GM21619 (cell line): ENCODE measurements around the gene DUSP11.
"Not testable (repeated sequence)": the region's sequence is repeated elsewhere in the genome, so short reads cannot be mapped to it uniquely, and the experiment has no call there.

ENCODE experiments used
- ATAC-seq: cut with Tn5 transposase; IDR thresholded peaks from one replicate; pipeline ENCODE4 v1.9.1; 2021; ENCODE audit not compliant: unreplicated experiment

Gene DUSP11

GRCh38 chr2:73776381-73776780 lies 3.5 kb downstream of the DUSP11 start:
- no peak for ATAC-seq

GRCh38 chr2:73772819-73773218 lies 7.1 kb downstream of the DUSP11 start:
- ATAC-seq = no peak

DNA sequence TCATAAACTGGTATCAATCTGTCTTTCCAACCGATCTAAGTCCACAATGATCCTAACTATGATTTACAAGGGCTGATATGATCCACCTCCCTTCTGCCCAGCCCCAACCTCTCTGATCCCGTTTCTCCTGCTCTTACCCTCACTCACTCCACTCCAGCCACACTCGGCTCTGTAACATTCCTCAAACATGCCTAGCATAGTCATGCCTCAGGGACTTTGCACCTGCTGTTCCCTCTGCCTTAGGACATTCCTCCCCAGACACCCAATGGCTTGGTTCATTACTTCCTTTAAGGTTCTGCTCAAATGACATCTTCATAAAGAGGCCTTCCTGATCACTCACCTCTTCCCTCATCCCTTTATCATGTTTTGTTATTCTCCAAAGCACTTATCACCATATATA lies 9.2 kb downstream of the DUSP11 start:
- ATAC-seq = no peak

DNA sequence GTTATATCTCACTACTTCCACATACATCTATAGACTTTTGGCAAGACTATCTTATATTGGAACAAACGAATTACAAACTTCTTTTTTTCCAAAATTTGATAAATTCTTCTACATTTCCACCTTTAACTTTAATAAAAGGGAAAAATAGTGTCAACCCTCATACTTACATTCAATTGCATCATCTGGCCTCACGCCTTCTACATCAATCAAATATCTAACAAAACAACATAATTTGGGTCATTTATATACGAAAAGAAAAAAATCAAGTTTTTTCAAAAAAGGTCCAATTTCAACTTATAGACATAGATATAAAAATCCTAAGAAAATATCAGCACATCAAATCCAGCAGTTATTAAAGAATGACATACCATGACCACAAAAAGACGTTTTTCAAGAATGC lies 12.9 kb downstream of the DUSP11 start:
- no peak for ATAC-seq

GRCh38 chr2:73766349-73766748 lies 13.6 kb downstream of the DUSP11 start:
- ATAC-seq = no peak

DNA sequence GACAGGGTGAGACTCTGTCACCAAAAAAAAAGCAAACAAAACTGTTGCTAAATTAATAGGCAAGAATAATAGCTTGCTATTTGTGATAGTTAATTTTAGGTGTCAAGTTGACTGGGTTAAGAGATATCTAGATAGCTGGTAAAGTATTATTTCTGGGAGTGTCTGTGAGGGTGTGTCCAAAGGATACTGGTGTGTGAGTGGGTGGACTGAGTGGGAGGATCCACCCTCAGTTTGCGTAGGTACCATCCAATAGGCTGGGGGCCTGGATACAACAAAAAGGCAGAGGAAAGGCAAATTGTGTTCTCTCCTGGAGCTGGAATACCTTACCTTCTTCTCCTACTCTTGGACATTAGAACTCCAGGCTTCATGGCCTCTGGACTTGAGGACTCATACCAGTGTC lies 15.0 kb downstream of the DUSP11 start:
- no peak for ATAC-seq

GRCh38 chr2:73762571-73762970 lies 17.3 kb downstream of the DUSP11 start:
- no peak for ATAC-seq

DNA sequence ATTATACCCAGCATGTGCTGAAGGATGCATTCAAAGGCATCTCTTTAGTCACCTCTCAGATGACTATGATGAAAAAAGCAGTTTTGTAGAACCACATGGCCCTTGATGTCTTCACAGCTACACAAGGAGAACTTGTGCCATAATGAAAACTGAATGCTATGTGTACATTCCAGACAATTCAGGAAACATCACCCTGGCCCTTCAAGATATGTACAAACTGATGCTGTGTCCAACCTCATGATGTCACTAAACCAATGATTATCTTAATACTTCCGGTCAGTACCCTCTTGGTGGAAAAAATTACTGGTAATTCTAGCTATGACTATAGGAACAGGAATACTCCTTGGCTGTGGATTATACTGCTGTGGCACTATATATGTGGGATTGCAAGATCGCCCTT lies 20.0 kb downstream of the DUSP11 start:
- ATAC-seq = no peak

DNA sequence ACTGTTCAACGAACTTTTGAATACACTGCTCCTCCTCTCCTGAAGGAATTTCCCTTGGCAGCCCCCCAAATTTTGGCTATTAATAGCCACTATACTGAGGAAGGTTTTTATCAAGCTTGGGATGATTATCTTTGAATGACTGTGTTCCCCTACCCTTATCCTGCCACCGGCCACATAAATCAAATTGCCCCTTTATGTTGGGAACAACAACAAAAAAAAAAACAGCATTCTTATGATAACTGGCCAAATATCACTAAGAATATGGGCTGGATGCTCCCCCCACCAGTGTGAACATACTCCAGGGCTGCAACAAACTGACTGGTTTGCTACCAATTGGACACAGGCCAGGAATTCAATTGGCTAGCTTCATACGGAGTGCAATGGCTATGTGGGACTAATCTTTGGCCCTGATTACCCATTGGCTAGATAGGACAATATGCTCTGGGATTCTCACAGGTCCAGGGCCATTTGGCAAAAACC lies 20.6 kb downstream of the DUSP11 start:
- ATAC-seq = no peak

GRCh38 chr2:73754332-73754731 lies 25.6 kb downstream of the DUSP11 start:
- not testable (repeated sequence) for ATAC-seq

DNA sequence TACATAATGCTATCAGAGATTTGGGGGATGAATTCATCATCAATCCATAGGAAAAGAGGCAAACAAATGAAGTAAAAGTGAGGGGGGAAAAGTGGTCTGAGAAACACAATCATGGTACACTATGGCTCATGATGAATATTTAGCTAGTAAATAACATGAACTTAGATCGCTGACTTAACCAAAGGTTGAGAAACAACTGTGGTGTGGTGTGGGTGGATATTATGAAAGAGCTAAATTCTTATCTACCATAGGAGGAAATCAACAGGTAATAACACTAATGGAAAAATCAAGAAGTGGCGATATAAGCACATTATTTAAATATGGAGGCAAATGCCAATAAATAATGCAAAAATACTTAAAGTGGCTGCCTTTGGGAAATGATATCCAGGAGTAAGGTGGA lies 30.6 kb downstream of the DUSP11 start:
- no peak for ATAC-seq

- ATAC-seq = no peak
Measured at GRCh38 chr2:73746877-73747208, 33.1 kb downstream of the DUSP11 start.

- ATAC-seq = no peak
Measured at GRCh38 chr2:73746015-73746876, 33.7 kb downstream of the DUSP11 start.

GRCh38 chr2:73740767-73741166 lies 39.1 kb downstream of the DUSP11 start:
- ATAC-seq = no peak

GRCh38 chr2:73739101-73739500 lies 40.8 kb downstream of the DUSP11 start:
- no peak for ATAC-seq

DNA sequence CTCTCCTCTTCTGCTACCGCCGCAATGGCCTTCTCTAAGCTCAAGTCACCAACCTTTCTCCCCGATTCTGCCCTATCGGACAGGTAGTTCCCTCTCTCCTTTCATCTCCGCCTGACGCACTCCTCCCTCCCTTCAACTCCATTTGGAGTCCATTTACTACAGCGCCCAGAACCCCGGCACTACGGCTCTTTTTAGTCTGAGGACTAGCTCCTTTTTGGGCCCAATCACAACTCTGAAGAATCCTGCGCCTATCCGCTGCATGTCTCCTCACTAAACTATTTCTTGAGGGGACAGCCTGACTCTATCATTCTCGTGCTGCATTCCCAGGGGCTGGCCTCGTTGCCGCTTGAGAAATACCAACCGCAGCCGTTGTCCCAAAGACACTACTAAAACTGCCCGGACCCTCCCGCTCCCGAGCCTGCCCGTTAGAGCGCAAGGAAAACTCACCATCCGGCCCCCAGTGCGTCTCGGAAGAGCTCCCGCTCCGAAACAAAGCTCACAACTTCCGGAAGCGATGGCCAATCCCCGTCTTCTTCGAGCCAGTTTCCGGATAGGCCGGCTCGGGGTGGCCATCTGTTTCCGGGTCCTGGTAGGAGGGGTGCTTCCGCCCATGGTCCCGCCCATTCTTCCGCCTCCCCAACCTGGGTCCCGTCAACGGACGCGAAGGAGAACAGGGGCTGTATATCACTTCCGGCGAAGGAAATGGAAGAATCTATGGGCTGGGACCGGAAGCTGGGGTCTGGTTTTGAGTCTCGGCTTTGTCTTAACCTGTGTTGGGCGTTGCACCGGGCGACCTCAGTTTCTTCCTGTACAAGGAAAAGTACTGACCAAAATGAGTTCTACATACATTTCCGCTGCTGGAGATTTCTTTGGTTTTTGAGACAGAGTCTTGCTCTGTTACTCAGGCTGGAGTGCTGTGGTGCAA lies 42.8 kb downstream of the DUSP11 start, which contains the start of gene TPRKB:
TSS of gene TPRKB (minus strand) at position 491 of the 925 bp plus-strand sequence. CDS start 2,776 bp downstream, outside the sequence.
- peak; percentile 96 for ATAC-seq

GRCh38 chr2:73736378-73736777 lies 43.5 kb downstream of the DUSP11 start:
- no peak for ATAC-seq

DNA sequence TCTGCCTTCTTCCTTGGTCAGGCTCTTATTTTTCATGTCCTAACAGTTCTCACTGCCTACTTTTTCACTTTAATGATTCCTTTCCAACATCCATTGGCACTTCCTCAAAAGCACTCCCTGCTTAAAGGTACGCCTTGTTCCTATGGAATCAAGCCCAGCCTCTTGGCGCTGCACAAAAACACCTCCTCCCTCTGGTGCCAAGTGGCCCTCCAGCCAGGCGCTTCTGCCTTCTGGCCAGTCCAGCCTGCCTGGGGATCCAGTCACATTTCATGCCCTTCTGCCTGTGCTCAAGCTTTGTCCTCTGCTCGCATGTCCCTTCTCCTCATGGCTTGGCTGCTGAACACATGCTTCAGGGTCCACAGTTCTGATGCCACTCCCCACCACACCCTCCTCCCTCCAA lies 49.1 kb downstream of the DUSP11 start:
- ATAC-seq = no peak

DNA sequence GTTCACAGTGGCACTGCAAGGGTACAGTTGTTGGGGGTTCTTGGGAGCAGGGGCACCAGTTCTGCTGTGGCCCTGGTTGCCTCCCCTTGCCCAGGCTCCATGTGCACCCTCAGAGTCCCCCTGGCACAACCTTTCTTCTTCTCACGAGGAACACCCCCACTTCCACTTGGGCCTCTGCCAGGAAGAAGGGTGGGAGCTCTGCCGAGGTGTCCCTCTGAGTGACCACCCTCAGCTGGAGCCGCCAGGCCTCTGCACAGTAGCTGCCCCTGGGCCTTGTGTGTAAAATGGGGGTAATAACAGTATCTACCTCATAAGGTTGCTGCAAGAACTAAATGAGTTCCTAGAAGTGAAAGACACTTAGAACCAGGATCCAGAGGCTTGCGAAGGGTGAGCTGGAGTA lies 51.2 kb downstream of the DUSP11 start:
- no peak for ATAC-seq

DNA sequence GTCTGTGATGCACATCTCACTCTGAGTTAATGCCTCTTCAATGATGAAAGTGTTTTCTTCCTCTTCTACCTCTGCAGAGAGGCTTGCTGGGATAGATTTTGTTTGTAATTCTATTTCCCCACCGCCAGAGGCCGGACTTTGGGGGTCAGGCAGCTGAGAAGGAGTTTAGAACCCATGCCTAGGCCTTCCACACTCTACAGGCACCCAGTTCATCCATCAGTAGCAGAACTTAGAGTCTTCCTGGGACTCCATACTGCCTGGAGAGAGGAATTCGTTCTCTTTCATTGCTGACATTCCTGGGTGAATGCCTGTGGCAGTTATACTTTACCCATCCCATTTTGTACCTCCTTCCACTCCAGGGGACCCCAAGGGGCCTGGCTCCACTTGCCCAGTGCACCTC lies 51.9 kb downstream of the DUSP11 start:
- ATAC-seq = no peak

DNA sequence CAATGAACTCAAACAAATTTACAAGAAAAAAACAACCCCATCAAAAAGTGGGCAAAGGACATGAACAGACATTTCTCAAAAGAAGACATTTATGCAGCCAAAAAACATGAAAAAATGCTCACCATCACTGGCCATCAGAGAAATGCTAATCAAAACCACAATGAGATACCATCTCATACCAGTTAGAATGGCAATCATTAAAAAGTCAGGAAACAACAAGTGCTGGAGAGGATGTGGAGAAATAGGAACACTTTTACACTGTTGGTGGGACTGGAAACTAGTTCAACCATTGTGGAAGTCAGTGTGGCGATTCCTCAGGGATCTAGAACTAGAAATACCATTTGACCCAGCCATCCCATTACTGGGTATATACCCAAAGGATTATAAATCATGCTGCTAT lies 53.2 kb downstream of the DUSP11 start:
- not testable (repeated sequence) for ATAC-seq
